Natural killer cell (primary cell): ENCODE data around the gene DLEC1. TPM values are rescaled to one million over a fixed set of nuclear protein-coding genes. Genes with fewer than 3 reads are reported as not detected.

Experiments used
- ATAC-seq, 3 donors: fragments of 150-1000 bp in 2 of 3; fragments of 200-7000 bp in 1 of 3; cut with Tn5 transposase; 1 replicate in 1 of 3; 2 replicates in 2 of 3; pipeline ENCODE4 v1.10.0; 2021; ENCODE audit warnings: mild to moderate bottlenecking in 2 of 3, moderate library complexity in 2 of 3
- DNase-seq, 2 donors: peaks; one replicate each; pipeline versions ENCODE4 v3.0.0 to v3.0.0-alpha.2; 2013 to 2021; ENCODE audit warnings: mixed read lengths in 1 of 2
- H3K27ac ChIP-seq: one replicate; pipeline ENCODE4 v1.5.1; 2013; ENCODE audit warnings: mild to moderate bottlenecking, low read length
- H3K27me3 ChIP-seq: one replicate; pipeline ENCODE4 v1.6.1; 2013; ENCODE audit warnings: low read length; ENCODE audit not compliant: control insufficient read depth, insufficient read depth
- H3K36me3 ChIP-seq: one replicate; pipeline ENCODE4 v1.6.1; 2013; ENCODE audit warnings: low read length; ENCODE audit not compliant: control insufficient read depth, insufficient read depth
- H3K4me1 ChIP-seq: one replicate; pipeline ENCODE4 v1.6.1; 2013; ENCODE audit warnings: low read length; ENCODE audit not compliant: control insufficient read depth, insufficient read depth
- H3K4me3 ChIP-seq: one replicate; pipeline ENCODE4 v1.5.1; 2013; ENCODE audit warnings: low read length
- H3K9me3 ChIP-seq: one replicate; pipeline ENCODE4 v1.6.1; 2013; ENCODE audit warnings: low read length; ENCODE audit not compliant: control insufficient read depth, insufficient read depth
- H3K27ac Mint-ChIP-seq, 2 donors: one replicate each; pipeline ENCODE4 v1.8.0; 2022; ENCODE audit warnings: mild to moderate bottlenecking in 2 of 2, mixed read lengths in 2 of 2, moderate library complexity in 1 of 2
- H3K27me3 Mint-ChIP-seq, 2 donors: one replicate each; pipeline ENCODE4 v1.8.0; 2022; ENCODE audit warnings: low read depth in 2 of 2, mixed read lengths in 2 of 2
- H3K36me3 Mint-ChIP-seq: one replicate; pipeline ENCODE4 v1.8.0; 2022; ENCODE audit warnings: mixed read lengths
- H3K4me1 Mint-ChIP-seq, 2 donors: one replicate each; pipeline ENCODE4 v1.8.0; 2022; ENCODE audit warnings: mixed read lengths in 2 of 2
- H3K4me3 Mint-ChIP-seq: one replicate; pipeline ENCODE4 v1.8.0; 2022; ENCODE audit warnings: mild to moderate bottlenecking, moderate library complexity, mixed read lengths
- H3K9me3 Mint-ChIP-seq, 2 donors: one replicate each; pipeline ENCODE4 v1.8.0; 2022; ENCODE audit warnings: mixed read lengths in 2 of 2
- CTCF ChIP-seq: fragments of 200-600 bp; IDR thresholded peaks from one replicate; pipeline ENCODE4 v1.8.0; 2022; ENCODE audit warnings: antibody characterized with exemption
- WGBS: methylation state at CpG from one replicate; pipeline ENCODE4 v1.1.7; 2013; ENCODE audit warnings: missing lambda C conversion rate; ENCODE audit not compliant: insufficient coverage; 5-methylcytosine and 5-hydroxymethylcytosine counted together
- intact Hi-C: fragments of 100-400 bp; cut with micrococcal nuclease; formaldehyde crosslinking; loops from one replicate; pipeline ENCODE4 v1.14.2; 2022
- total RNA-seq, 4 donors: library from RNA; stranded (reverse); fragments of 120-200 nt in 1 of 4; gene quantifications; one replicate each; pipeline versions ENCODE4 v1.2.3 to v1.2.4, GENCODE V29; 2013 to 2022

Gene DLEC1
- total RNA-seq, 3 donors from 2014 or later (not counting 1 experiment from before 2014, with no cell fraction given): 6.1 to 7.5 (median 7.0) TPM

- Mint-ChIP-seq H3K27ac (peak overlapping the region; percentile 99 to 100), H3K4me3 (peak overlapping the region; percentile 95), H3K36me3 (no peaks in the 10 kb centered on the region), H3K27me3 (no peaks in the 10 kb centered on the region), H3K4me1 (peaks cover 37 to 58% of the 10 kb centered on the region in 2 donors), H3K9me3 (no peaks in the 10 kb centered on the region)
- peak overlapping the region; percentile 100 for H3K27ac ChIP-seq
- ATAC-seq: peak in 1 of 3 donors; percentile 2
- H3K4me3 ChIP-seq: peak overlapping the region; percentile 94
- peak in 1 of 2 donors; percentile 60 for DNase-seq
- no peaks in the 10 kb centered on the region for H3K36me3 ChIP-seq
- H3K9me3 ChIP-seq: no peaks in the 10 kb centered on the region
- intact Hi-C loops: loop anchor here (1.0 kb wide), 2 partner anchors 29 to 127 kb away; partner anchors contain the start of genes ACAA1 and DLEC1
- H3K27me3 ChIP-seq: no peaks in the 10 kb centered on the region
- H3K4me1 ChIP-seq: peaks cover 17% of the 10 kb centered on the region
- WGBS: under 1% methylated on average over 62 of the region's 62 CpGs
- TF ChIP-seq CTCF: no peak
Observed at GRCh38 chr3:38165722-38166387, 126.8 kb downstream of the DLEC1 start.

GRCh38 chr3:38167591-38167990, 128.6 kb downstream of the DLEC1 start:
- Mint-ChIP-seq H3K36me3 (no peaks in the 10 kb centered on the region), H3K27ac (peak overlapping the region; percentile 99 to 100), H3K4me3 (peak overlapping the region; percentile 95), H3K27me3 (no peaks in the 10 kb centered on the region), H3K4me1 (peaks cover 48 to 69% of the 10 kb centered on the region in 2 donors), H3K9me3 (no peaks in the 10 kb centered on the region)
- DNase-seq (no peak), ATAC-seq (no peak)
- H3K27ac ChIP-seq: no peak overlapping the region
- H3K36me3 ChIP-seq: no peaks in the 10 kb centered on the region
- H3K4me3 ChIP-seq: no peak overlapping the region
- intact Hi-C loops: no loop called here
- H3K4me1 ChIP-seq: peaks cover 17% of the 10 kb centered on the region
- 96% methylated on average over 4 of the region's 4 CpGs for WGBS
- no peaks in the 10 kb centered on the region for H3K27me3 ChIP-seq
- no peaks in the 10 kb centered on the region for H3K9me3 ChIP-seq
- TF ChIP-seq CTCF: no peak

- H3K4me3 Mint-ChIP-seq: no peak overlapping the region
- no peak overlapping the region for H3K27ac ChIP-seq
- intact Hi-C loops: no loop called here
- no peaks in the 10 kb centered on the region for H3K36me3 Mint-ChIP-seq
- no peak for ATAC-seq
- H3K36me3 ChIP-seq: no peaks in the 10 kb centered on the region
- no peak for TF ChIP-seq CTCF
- DNase-seq: no peak
- no peaks in the 10 kb centered on the region for H3K9me3 ChIP-seq
- H3K4me3 ChIP-seq: no peak overlapping the region
- 92% methylated on average over 3 of the region's 4 CpGs for WGBS
- H3K4me1 Mint-ChIP-seq: peaks cover 48 to 76% of the 10 kb centered on the region in 2 donors
- H3K9me3 Mint-ChIP-seq: no peaks in the 10 kb centered on the region
- H3K4me1 ChIP-seq: peaks cover 17% of the 10 kb centered on the region
- H3K27me3 ChIP-seq: no peaks in the 10 kb centered on the region
- H3K27ac Mint-ChIP-seq: peak overlapping the region; percentile 99 to 100
- H3K27me3 Mint-ChIP-seq: no peaks in the 10 kb centered on the region
Observed at GRCh38 chr3:38168151-38169026, 129.4 kb downstream of the DLEC1 start.
